ENCODE measurements around the gene BOD1.

GRCh38 chr5:173564106-173564505 lies 52.3 kb downstream of the BOD1 start:
- no peak for TF ChIP-seq EP300 (IDR thresholded peaks at IDR 0.05)
- TF ChIP-seq POLR2A (IDR thresholded peaks at IDR 0.05), result no peak

All from ovary (tissue), 1 donor.